NCI-H1694 (cell line): Measurements from ENCODE around the gene ZCCHC8.
"Not testable (repeated sequence)": the region's sequence is repeated elsewhere in the genome, so short reads cannot be mapped to it uniquely, and the experiment has no call there.

ENCODE experiments used
- DNase-seq: peaks from one replicate; lab custom pipeline; 2025; lab: John Stamatoyannopoulos, UW

The ZCCHC8 gene

GRCh38 chr12:122500685-122501488 lies at the start of gene ZCCHC8:
Gene ZCCHC8 (minus strand): TSS chr12:122500932. CDS start chr12:122500840, 92 bp downstream.
- peak; percentile 95 for DNase-seq

GRCh38 chr12:122547330-122547729 lies 46.6 kb upstream of the ZCCHC8 start:
- DNase-seq, result no peak

- no peak for DNase-seq
Measured at GRCh38 chr12:122545855-122546254, 45.1 kb upstream of the ZCCHC8 start.

- no peak for DNase-seq
Measured at GRCh38 chr12:122544537-122544936, 43.8 kb upstream of the ZCCHC8 start.

- DNase-seq, result no peak
Measured at GRCh38 chr12:122538496-122538895, 37.8 kb upstream of the ZCCHC8 start.

GRCh38 chr12:122537021-122537420 lies 36.3 kb upstream of the ZCCHC8 start:
- DNase-seq, result no peak

- no peak for DNase-seq
Measured at GRCh38 chr12:122533856-122534255, 33.1 kb upstream of the ZCCHC8 start.

- no peak for DNase-seq
Measured at GRCh38 chr12:122528992-122529391, 28.3 kb upstream of the ZCCHC8 start.

- DNase-seq, result no peak
Measured at GRCh38 chr12:122528582-122528981, 27.9 kb upstream of the ZCCHC8 start.

GRCh38 chr12:122527478-122527944 lies 26.8 kb upstream of the ZCCHC8 start:
- DNase-seq, result no peak

- peak; percentile 98 for DNase-seq
Measured at GRCh38 chr12:122526683-122527477, 26.1 kb upstream of the ZCCHC8 start, which contains the start of the genes KNTC1 and RSRC2. Gene KNTC1 (plus strand): TSS chr12:122527249. CDS start chr12:122530064, 2,815 bp downstream. Gene RSRC2 (minus strand): TSS chr12:122526936. CDS start chr12:122526853, 83 bp downstream.

GRCh38 chr12:122523846-122524718 lies 23.4 kb upstream of the ZCCHC8 start:
- DNase-seq, result no peak

- DNase-seq, result no peak
Measured at GRCh38 chr12:122523280-122523679, 22.5 kb upstream of the ZCCHC8 start.

GRCh38 chr12:122520676-122521075 lies 19.9 kb upstream of the ZCCHC8 start:
- DNase-seq, result no peak

- no peak for DNase-seq
Measured at GRCh38 chr12:122519418-122519817, 18.7 kb upstream of the ZCCHC8 start.

- DNase-seq, result no peak
Measured at GRCh38 chr12:122518908-122519307, 18.2 kb upstream of the ZCCHC8 start.

- DNase-seq, result no peak
Measured at GRCh38 chr12:122517877-122518276, 17.1 kb upstream of the ZCCHC8 start.

- no peak for DNase-seq
Measured at GRCh38 chr12:122516544-122517361, 16.0 kb upstream of the ZCCHC8 start.

GRCh38 chr12:122515275-122515674 lies 14.5 kb upstream of the ZCCHC8 start:
- no peak for DNase-seq

- no peak for DNase-seq
Measured at GRCh38 chr12:122513660-122514059, 12.9 kb upstream of the ZCCHC8 start.

GRCh38 chr12:122513028-122513427 lies 12.3 kb upstream of the ZCCHC8 start:
- not testable (repeated sequence) for DNase-seq
